ENCODE data around the gene IGF1R.

GRCh38 chr15:98817745-98818144, 169.4 kb downstream of the IGF1R start:
- no peak for TF ChIP-seq CTCF (conservative IDR thresholded peaks at IDR 0.05)
- no peak for TF ChIP-seq EZH2 (IDR thresholded peaks at IDR 0.05; ENCODE audit: low read depth)
